DND-41 (cell line): ENCODE measurements around the gene MEFV.

Source experiments
- CTCF ChIP-seq: IDR thresholded peaks from 2 replicates; pipeline ENCODE4 v1.5.1; 2012; ENCODE audit warnings: borderline replicate concordance, low read length, moderate library complexity, mild to moderate bottlenecking; ENCODE audit not compliant: poor library complexity, severe bottlenecking; ENCODE audit errors: extremely low read depth
- EZH2 ChIP-seq: IDR thresholded peaks from 3 replicates; pipeline ENCODE4 v1.6.1; 2012; ENCODE audit warnings: borderline replicate concordance, low read depth, mild to moderate bottlenecking, moderate library complexity, low read length, inconsistent platforms; ENCODE audit not compliant: severe bottlenecking

- TF ChIP-seq CTCF (no peak), EZH2 (no peak)
Observed at GRCh38 chr16:3235856-3236669, 20.4 kb downstream of the MEFV start.
